HG03064 (cell line): ENCODE measurements around the gene RASA1.
"Not testable (repeated sequence)": the region's sequence is repeated elsewhere in the genome, so short reads cannot be mapped to it uniquely, and the experiment has no call there.

Experiments used
- ATAC-seq: cut with Tn5 transposase; IDR thresholded peaks from one replicate; pipeline ENCODE4 v1.9.1; 2021; ENCODE audit warnings: low read depth; ENCODE audit not compliant: unreplicated experiment

The RASA1 gene

DNA sequence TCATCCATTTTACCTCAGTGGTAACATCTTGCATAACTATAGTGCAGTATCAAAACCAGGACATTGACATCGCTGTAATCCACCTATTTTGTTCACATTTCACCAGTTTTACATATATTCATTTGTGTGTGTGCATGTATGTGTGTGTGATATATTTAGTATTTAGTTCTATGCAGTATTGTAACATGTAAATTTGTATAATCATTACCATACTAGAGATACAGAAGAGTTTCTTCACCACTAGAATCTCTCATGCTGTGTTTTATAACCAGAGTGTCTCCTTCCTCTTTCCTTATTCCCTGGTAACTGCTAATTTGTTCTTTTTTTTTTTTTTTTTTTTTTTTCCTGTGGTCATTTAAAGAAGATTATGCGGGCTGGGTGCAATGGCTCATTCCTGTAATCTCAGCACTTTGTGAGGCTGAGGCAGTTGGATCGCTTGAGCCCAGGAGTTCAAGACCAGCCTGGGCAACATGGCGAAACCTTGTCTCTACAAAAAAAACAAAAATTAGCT is 11.0 kb downstream of the RASA1 start:
- no peak for ATAC-seq

- ATAC-seq, result peak; percentile 67
These were observed 14.6 kb downstream of the RASA1 start for GRCh38 chr5:87282269-87282668.

DNA sequence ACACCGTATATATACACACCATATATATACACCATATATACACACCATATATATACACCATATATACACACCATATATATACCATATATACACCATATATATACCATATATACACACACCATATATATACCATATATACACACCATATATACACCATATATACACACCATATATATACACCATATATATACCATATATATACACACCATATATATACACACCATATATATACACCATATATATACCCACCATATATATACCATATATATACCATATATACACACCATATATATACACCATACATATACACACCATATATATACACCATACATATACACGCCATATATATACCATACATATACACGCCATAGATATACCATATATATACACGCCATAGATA is 19.6 kb downstream of the RASA1 start:
- ATAC-seq, result not testable (repeated sequence)

DNA sequence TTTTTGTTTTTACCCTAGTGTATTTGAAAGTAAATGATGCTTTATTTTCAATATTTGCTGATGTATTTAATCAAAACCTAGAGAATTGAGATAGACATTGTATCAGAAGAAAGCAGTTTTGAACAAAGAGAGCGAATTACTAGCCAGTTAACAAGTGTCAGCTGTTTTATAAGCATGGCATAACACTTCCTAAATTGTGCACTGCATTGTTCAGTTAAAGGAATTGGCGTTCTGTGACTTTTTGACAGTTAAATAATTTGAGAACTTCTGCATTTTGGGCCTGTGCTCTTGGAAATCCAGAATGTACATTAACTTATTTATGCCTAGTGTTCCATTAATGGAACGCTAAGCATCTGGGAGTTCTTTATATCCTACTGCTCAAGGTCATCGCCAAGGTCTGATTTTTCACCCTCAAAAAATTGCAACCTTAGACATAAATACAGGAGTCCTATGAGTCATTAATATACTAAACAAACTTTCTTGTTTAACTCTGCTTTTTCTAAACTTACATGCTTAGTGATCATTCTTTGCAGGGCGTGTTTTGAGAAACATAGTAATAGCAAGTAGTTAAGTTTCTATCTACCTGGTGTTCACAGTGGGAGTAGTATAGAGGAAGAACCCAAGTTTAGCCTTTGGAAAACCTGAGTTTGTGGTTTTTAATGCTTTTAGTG is 31.1 kb downstream of the RASA1 start:
- ATAC-seq, result no peak

- no peak for ATAC-seq
These were observed 32.5 kb downstream of the RASA1 start for GRCh38 chr5:87300176-87300575.

DNA sequence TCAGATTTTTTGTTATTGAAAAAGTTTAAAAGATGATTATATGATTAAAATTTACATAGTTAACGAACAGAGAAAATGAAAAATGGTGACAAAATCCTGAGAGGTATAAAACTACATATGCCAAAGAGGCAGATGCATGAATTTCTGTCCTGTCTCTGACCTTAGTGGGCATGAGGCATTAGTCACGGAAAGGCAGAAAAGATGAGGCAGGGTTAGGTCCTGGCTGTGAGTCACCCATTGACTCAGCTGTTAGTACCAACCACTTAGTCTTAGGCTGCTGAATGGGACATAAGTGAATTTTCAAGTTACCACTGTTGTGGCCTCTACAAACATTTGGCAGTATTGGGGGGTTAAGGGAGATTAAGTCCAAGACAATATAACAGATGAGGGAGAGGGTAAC is 33.1 kb downstream of the RASA1 start:
- no peak for ATAC-seq

DNA sequence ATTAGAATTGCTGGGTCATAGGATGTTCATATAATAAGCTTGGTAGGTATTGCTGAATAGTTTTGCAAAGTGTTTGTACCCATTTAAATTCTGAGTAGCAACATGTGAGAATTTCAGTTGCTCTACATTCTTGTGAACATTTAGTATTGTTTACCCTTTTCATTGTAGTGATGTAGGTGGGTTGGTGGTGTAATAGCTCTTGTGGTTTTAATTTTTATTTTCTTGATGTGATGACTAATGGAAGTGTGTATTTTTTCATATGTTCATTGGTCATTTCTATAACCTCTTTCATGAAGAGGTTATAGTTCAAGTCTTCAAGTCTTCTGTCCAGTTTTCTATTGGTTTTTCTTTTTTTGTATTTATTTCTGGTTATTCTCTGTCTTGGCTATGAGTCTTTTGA is 34.4 kb downstream of the RASA1 start:
- ATAC-seq, result no peak

DNA sequence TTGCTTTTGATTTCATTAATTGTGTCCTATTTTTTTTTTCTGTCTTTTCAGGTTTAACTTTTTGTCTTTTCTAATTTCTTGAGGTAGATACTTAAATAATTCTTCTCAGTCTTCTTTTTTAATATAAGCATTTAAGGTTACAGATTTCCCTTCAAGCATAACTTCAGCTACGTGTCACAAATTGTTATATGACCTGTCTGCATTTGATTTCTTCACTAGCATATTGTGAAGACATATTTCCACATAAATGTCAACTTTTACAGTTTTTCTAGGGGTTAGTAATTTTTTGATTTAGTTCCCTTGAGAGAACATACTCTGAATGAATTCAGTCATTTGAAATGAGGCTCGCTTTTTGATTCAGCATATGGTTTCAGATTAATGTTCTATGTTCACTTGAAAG is 35.6 kb downstream of the RASA1 start:
- no peak for ATAC-seq

DNA sequence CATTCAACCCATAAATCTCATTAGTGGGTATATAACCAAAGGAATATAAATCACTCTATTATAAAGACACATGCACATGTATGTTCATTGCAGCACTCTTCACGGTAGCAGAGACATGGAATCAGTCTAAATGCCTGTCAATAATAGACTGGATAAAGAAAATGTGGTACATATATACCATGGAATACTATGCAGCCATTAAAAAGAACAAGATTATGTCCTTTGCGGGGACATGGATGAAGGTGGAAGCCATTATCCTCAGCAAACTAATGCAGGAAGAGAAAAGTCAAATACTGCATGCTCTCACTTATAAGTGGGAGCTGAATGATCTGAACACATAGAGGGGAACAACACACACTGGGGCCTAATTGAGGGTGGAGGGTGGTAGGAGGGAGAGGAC is 38.4 kb downstream of the RASA1 start:
- not testable (repeated sequence) for ATAC-seq

DNA sequence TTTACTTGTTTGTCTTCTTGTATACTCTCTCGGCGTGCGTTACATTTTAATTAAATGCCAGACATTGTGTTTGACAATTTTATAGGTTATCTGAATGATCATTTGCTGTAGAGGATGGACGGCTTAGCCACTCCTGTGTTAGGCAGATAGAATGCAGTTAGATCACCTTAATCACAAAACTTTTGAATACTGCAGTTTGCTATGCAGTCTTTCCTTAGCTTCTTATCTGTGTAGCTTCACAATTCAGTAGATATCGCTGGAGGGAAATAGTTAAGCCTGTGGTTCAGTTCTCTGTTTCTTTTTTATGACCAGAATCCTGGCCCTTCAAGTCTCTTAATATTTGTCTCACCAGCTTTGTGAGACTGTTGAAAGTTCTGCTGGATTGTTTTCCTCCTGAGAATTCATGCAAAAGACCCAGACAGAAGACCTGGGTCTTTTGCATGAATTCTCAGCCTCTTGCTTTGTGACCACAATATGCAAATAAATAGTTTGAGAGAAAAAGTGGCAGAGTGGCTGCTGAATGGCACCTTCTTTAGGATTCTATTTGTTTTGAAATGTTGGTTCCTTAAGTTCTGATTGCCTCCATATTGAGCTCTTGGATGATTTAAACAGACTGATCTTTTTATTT is 40.2 kb downstream of the RASA1 start:
- peak; percentile 87 for ATAC-seq

- ATAC-seq, result no peak
These were observed 44.0 kb downstream of the RASA1 start for GRCh38 chr5:87311405-87312279.

DNA sequence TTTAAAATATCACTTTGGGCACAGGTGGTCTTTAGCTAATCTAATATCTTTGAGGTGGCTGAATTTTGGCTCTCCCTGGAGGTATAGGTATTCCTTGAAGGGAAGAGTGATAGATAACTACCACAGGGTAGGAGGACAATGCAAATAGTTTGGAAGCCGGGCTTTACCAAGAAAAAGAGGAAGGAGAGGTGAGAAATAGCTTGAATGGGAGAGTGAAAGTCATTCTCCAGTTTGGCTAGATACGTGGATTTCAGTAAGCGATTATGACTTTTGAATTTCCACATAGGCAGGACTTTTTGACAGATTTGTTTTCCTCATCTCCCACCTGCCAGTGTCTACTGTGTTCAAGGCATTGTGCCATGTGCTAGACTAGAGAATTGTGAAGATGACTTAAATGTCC is 45.5 kb downstream of the RASA1 start:
- ATAC-seq, result no peak

- ATAC-seq, result no peak
These were observed 51.8 kb downstream of the RASA1 start for GRCh38 chr5:87319469-87319868.

DNA sequence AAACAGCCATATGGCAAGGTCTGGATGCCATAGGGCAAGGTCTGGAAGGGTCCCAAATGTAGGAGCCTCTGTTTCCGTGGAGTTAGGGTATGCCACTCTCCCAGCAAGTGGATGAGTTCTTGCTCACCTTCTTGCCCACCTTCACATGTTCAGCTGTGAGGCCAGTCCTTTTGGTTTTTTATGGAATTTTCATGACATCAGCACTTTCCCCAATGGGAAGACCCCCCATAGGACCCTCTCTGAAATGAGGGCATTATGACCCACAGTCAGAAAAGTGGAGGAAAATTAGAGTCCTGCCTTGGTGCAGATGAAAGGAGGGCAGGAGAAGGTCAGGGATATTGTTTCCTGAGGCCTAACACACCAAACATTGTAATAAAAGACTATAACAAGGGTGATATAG is 53.9 kb downstream of the RASA1 start:
- no peak for ATAC-seq

DNA sequence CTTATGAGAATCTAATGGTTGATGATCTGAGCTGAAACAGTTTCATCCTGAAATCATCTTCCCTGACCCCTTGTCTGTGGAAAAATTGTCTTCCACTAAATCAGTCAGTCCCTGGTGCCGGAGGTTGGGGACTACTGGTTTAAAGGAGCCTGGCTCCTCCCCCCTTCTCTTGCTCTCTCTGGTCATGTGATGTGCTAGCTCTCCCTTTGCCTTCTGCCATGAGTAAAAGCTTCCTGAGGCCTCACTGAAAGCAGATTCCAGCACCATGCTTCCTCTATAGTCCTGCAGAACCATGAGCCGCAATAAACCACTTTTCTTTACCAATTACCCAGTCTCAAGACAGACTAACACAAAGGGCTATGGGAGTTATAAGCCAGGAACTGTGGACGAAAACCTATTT is 54.7 kb downstream of the RASA1 start:
- no peak for ATAC-seq

DNA sequence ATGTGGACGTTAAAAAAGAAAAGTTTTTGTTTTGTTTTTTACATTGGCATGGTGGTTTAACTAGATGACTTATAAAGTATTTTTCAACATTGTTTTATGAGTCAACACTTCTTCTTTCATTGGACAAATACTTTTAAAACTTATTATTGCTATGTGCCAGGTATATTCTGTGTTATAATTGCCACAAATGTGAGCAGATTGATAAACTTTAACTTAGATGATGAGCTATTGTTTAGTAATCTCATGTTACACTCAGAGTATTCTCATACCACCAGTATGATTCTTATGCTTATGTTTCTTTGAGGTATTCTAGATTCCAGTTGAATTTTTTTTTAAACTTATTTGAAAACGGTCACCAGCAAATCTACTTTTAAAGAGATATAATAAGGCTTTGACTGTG is 60.3 kb downstream of the RASA1 start:
- no peak for ATAC-seq

DNA sequence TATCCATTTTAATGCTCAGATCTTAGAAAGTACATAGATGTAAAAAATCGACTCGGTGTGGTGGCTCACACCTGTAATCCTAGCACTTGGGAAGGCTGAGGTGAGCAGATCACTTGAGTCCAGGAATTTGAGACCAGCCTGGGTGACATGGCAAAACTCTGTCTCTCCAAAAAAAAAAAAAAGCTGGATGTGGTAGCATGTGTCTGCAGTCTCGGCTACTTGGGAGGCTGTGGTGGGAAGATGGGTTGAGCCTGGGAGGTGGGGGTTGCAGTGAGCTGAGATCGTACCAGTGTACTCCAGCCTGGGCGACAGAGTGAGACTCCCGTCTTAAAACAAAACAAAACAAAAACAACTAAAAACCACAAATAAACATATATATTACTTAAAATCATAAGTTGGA is 61.4 kb downstream of the RASA1 start:
- no peak for ATAC-seq

GRCh38 chr5:87339986-87340385 is 72.3 kb downstream of the RASA1 start:
- ATAC-seq, result no peak

- ATAC-seq, result peak; percentile 100
These were observed 73.0 kb downstream of the RASA1 start for GRCh38 chr5:87340716-87341115.

DNA sequence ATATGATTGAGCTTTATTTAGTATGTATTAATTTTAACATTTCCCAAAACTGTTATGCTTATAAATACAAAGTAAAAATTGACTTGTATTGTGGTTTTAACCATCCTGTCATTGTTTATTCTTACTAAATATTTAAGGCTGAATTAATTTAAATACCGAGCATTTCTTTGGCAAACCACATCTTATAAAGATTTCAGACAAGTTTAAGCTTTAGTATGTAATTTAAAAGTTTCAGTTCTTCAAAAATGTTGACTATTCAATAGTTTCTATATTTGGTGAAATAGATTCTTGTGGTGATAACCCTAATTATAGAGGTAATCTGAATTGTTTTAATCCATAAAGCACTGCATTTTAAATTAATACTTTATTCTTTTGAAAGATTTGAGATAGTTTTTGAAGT is 79.6 kb downstream of the RASA1 start:
- no peak for ATAC-seq

- ATAC-seq, result no peak
These were observed 80.2 kb downstream of the RASA1 start for GRCh38 chr5:87347841-87348240.
